WTC11 (cell line): ENCODE data around the gene PSPC1. TPM values are rescaled to one million over a fixed set of nuclear protein-coding genes. Genes with fewer than 3 reads are reported as not detected.

ENCODE experiments used
- ATAC-seq: fragments of 200-7000 bp; cut with Tn5 transposase; 2 replicates; pipeline ENCODE4 v1.10.0; 2021; ENCODE audit warnings: mild to moderate bottlenecking, moderate library complexity
- CTCF ChIA-PET: fragments of 300-600 bp; sonication (Branson Sonifier 250); formaldehyde crosslinking; loops from one replicate; lab custom pipeline; 2021; ENCODE audit warnings: antibody characterized with exemption; lab: Charles Lee
- POLR2A ChIA-PET: fragments of 350-600 bp; sonication (Branson Sonifier 250); formaldehyde crosslinking; loops from one replicate; lab custom pipeline; 2021; ENCODE audit warnings: antibody characterized with exemption; lab: Charles Lee
- DNase-seq: peaks from one replicate; pipeline ENCODE4 v3.0.0; 2021; ENCODE audit warnings: low spot score
- H3K27ac Mint-ChIP-seq: 2 replicates; pipeline ENCODE4 v1.8.0; 2021; ENCODE audit warnings: mixed read lengths
- H3K27me3 Mint-ChIP-seq: 2 replicates; pipeline ENCODE4 v1.8.0; 2021; ENCODE audit warnings: low read depth, mild to moderate bottlenecking, moderate library complexity, mixed read lengths
- H3K36me3 Mint-ChIP-seq: 2 replicates; pipeline ENCODE4 v1.8.0; 2021; ENCODE audit warnings: mixed read lengths
- H3K4me1 Mint-ChIP-seq: 2 replicates; pipeline ENCODE4 v1.8.0; 2022; ENCODE audit warnings: mixed read lengths
- H3K4me3 Mint-ChIP-seq: 2 replicates; pipeline ENCODE4 v1.8.0; 2021; ENCODE audit warnings: mild to moderate bottlenecking, moderate library complexity, mixed read lengths
- H3K9me3 Mint-ChIP-seq: 2 replicates; pipeline ENCODE4 v1.8.0; 2021; ENCODE audit warnings: mixed read lengths
- AR ChIP-seq: fragments of 250-450 bp; sonication (Bioruptor Pico); IDR thresholded peaks from 2 replicates; pipeline ENCODE4 v1.9.0; 2021; ENCODE audit warnings: mild to moderate bottlenecking
- E2F5 ChIP-seq: sonication (generic); formaldehyde crosslinking; IDR thresholded peaks from 2 replicates; pipeline ENCODE4 v1.8.1; 2022; ENCODE audit warnings: mild to moderate bottlenecking, moderate library complexity, missing genetic modification reagents
- ELF4 ChIP-seq: sonication (generic); formaldehyde crosslinking; IDR thresholded peaks from 2 replicates; pipeline ENCODE4 v1.8.1; 2022; ENCODE audit warnings: low read depth, mild to moderate bottlenecking, moderate library complexity, missing genetic modification reagents
- EMX1 ChIP-seq: fragments of 250-450 bp; sonication (Bioruptor Pico); IDR thresholded peaks from 2 replicates; pipeline ENCODE4 v1.8.0; 2021; ENCODE audit warnings: mild to moderate bottlenecking
- ETV6 ChIP-seq: sonication (generic); formaldehyde crosslinking; IDR thresholded peaks from 2 replicates; pipeline ENCODE4 v1.8.1; 2022; ENCODE audit warnings: mild to moderate bottlenecking, missing genetic modification reagents
- FOXK1 ChIP-seq: sonication (generic); formaldehyde crosslinking; IDR thresholded peaks from 2 replicates; pipeline ENCODE4 v1.8.0; 2022; ENCODE audit warnings: mild to moderate bottlenecking, moderate library complexity, missing genetic modification reagents
- IRF2 ChIP-seq: sonication (generic); formaldehyde crosslinking; IDR thresholded peaks from 2 replicates; pipeline ENCODE4 v1.8.0; 2022; ENCODE audit warnings: low read depth, missing genetic modification reagents, borderline replicate concordance
- NFYB ChIP-seq: sonication (generic); formaldehyde crosslinking; conservative IDR thresholded peaks from 2 replicates; pipeline ENCODE4 v1.8.0; 2022; ENCODE audit warnings: low read depth, missing genetic modification reagents
- NR1H2 ChIP-seq: sonication (generic); formaldehyde crosslinking; IDR thresholded peaks from 2 replicates; pipeline ENCODE4 v1.9.0; 2021; ENCODE audit warnings: mild to moderate bottlenecking, moderate library complexity, missing genetic modification reagents
- OVOL2 ChIP-seq: fragments of 250-450 bp; sonication (Bioruptor Pico); IDR thresholded peaks from 2 replicates; pipeline ENCODE4 v1.9.0; 2021; ENCODE audit warnings: mild to moderate bottlenecking, borderline replicate concordance
- ZNF121 ChIP-seq: sonication (generic); formaldehyde crosslinking; IDR thresholded peaks from 2 replicates; pipeline ENCODE4 v1.8.0; 2023; ENCODE audit warnings: missing genetic modification reagents
- ZNF317 ChIP-seq: sonication (generic); formaldehyde crosslinking; IDR thresholded peaks from 2 replicates; pipeline ENCODE4 v1.8.1; 2023; ENCODE audit warnings: low read depth, mild to moderate bottlenecking, moderate library complexity, missing genetic modification reagents, borderline replicate concordance
- ZNF396 ChIP-seq: fragments of 250-450 bp; sonication (Bioruptor Pico); IDR thresholded peaks from 2 replicates; pipeline ENCODE4 v1.8.0; 2021; ENCODE audit warnings: mild to moderate bottlenecking, moderate library complexity, borderline replicate concordance
- total RNA-seq: library from RNA; stranded (reverse); gene quantifications from 3 replicates; pipeline ENCODE4 v1.2.3, GENCODE V29; 2021

Gene PSPC1
- total RNA-seq, 1 experiment from 2014 or later = 67.5 TPM

- TF ChIP-seq ZNF317 (CRISPR knock-in tag) (no peak), AR (CRISPR knock-in tag) (no peak), ZNF121 (CRISPR knock-in tag) (no peak), NR1H2 (CRISPR knock-in tag) (no peak)
- TF ChIP-seq, all 79 proteins: peak for 0
These were observed 123.9 kb downstream of the PSPC1 start (continued) for GRCh38 chr13:19658831-19659230.

GRCh38 chr13:19657872-19658591 lies 124.7 kb downstream of the PSPC1 start:
- no peaks in the 10 kb centered on the region for H3K27me3 Mint-ChIP-seq
- no peak overlapping the region for H3K4me3 Mint-ChIP-seq
- H3K36me3 Mint-ChIP-seq = peaks cover 22% of the 10 kb centered on the region
- H3K27ac Mint-ChIP-seq = no peak overlapping the region
- no peaks in the 10 kb centered on the region for H3K9me3 Mint-ChIP-seq
- TF ChIP-seq ETV6 (CRISPR knock-in tag) = no peak
- no peak for TF ChIP-seq OVOL2 (CRISPR knock-in tag)
- TF ChIP-seq NFYB = no peak
- TF ChIP-seq E2F5 (CRISPR knock-in tag) = no peak
- TF ChIP-seq EMX1 = no peak
- no peak for TF ChIP-seq FOXK1 (CRISPR knock-in tag)
- TF ChIP-seq ZNF396 (CRISPR knock-in tag) = no peak
- no peak for TF ChIP-seq ELF4
- no peak for TF ChIP-seq IRF2 (CRISPR knock-in tag)
- H3K4me1 Mint-ChIP-seq = no peaks in the 10 kb centered on the region
- POLR2A ChIA-PET = interaction anchor here (0.6 kb wide), 1 partner anchor 219 kb away, joined by 3 read pairs; no protein-coding TSS in a partner anchor
- CTCF ChIA-PET = no interaction called here
- DNase-seq (no peak), ATAC-seq (no peak)

Other genes with a start within 250 kb of the PSPC1 start
- not detected in 3 replicates for gene TPTE2, start 221.4 kb downstream of the PSPC1 start, total RNA-seq
- gene MPHOSPH8, start 149.3 kb downstream of the PSPC1 start, total RNA-seq = 18.2 to 18.5 TPM (median 18.3 TPM) in 3 replicates
- 10.1 to 10.7 TPM (median 10.3 TPM) in 3 replicates for gene ZMYM5, start 80.7 kb upstream of the PSPC1 start, total RNA-seq
- gene ZMYM2, start 175.8 kb upstream of the PSPC1 start, total RNA-seq = 159 to 181 TPM (median 176 TPM) in 3 replicates